ENCODE measurements around the gene DNAJC5G.

The DNAJC5G gene

DNA sequence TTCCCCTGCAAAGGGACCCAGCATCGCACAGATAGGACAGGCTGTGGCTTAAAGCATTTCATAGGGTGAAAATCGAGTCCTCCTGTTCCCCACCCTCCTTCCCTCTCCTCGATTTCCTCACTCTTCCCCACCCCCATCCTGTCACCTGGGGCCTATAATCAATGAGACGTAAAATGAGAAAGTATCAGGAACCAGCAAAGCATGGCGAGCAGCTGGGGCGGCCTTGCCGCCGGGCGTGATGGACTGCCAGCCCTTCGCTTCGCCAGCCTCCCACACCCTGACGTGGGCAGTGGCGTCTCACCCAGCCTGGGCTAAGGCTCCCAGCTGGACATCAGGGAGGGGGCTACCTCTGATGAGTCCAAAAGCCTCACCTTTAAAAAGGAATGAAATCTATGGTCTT, 23.5 kb upstream of the DNAJC5G start:
- no peak overlapping the region for H2BK12ac ChIP-seq (ENCODE audit: low read length)
- H2BK120ac ChIP-seq (ENCODE audit: low read depth, low read length) = no peak overlapping the region
- no peak overlapping the region for H2BK5ac ChIP-seq (ENCODE audit: low read length)
- H3K27me3 ChIP-seq (ENCODE audit: control insufficient read depth in 3 of 3, insufficient read depth in 3 of 3, low read depth in 1 of 3, low read length in 3 of 3) = peaks cover 0 to 50% (median 5%) of the 10 kb centered on the region in 3 experiments
- H3K27ac ChIP-seq (replicated peaks; ENCODE audit: low read length) = no peak overlapping the region
- no peak overlapping the region for H2BK15ac ChIP-seq (ENCODE audit: low read length)
- no peak overlapping the region for H2AFZ ChIP-seq (ENCODE audit: low read length)
- H4K8ac ChIP-seq (ENCODE audit: low read depth, low read length) = no peak overlapping the region
- no CpG with 5 or more reads among the region's 13 CpGs for WGBS, 2 donors (ENCODE audit: extremely low coverage in 2 of 2, insufficient read length in 2 of 2, insufficient replicate concordance in 1 of 2)
- H3K36me3 ChIP-seq (replicated peaks in 1 of 2; ENCODE audit: control insufficient read depth in 2 of 2, insufficient read depth in 2 of 2, low read length in 2 of 2) = no peaks in the 10 kb centered on the region
- no peak overlapping the region for H2AK5ac ChIP-seq (ENCODE audit: low read depth, low read length)
- H3K18ac ChIP-seq (ENCODE audit: low read length) = no peak overlapping the region
- no peak overlapping the region for H3K9ac ChIP-seq (ENCODE audit: low read depth, low read length, poor library complexity)
- DNase-seq (ENCODE audit: low spot score) = no peak
- peaks cover 8 to 10% of the 10 kb centered on the region in 2 donors for H3K4me1 ChIP-seq (ENCODE audit: control insufficient read depth in 2 of 2, insufficient read depth in 1 of 2, low read depth in 1 of 2, low read length in 2 of 2)
- H3K4ac ChIP-seq (ENCODE audit: low read length) = no peak overlapping the region
- H3K23ac ChIP-seq (ENCODE audit: low read depth, low read length, poor library complexity) = no peak overlapping the region
- H4K91ac ChIP-seq (ENCODE audit: low read depth, low read length, poor library complexity) = no peak overlapping the region
- H3K4me3 ChIP-seq (ENCODE audit: low read length in 2 of 2) = no peak overlapping the region
- no peak overlapping the region for H3K4me2 ChIP-seq (ENCODE audit: insufficient read depth, low read length, poor library complexity, severe bottlenecking)
- no peak overlapping the region for H3K14ac ChIP-seq (ENCODE audit: low read length)
- H3K9me3 ChIP-seq (replicated peaks in 1 of 2; ENCODE audit: control insufficient read depth in 2 of 2, insufficient read depth in 1 of 2, low read depth in 1 of 2, low read length in 2 of 2) = no peaks in the 10 kb centered on the region
- no peaks in the 10 kb centered on the region for H3K79me1 ChIP-seq (ENCODE audit: low read depth, low read length)

DNA sequence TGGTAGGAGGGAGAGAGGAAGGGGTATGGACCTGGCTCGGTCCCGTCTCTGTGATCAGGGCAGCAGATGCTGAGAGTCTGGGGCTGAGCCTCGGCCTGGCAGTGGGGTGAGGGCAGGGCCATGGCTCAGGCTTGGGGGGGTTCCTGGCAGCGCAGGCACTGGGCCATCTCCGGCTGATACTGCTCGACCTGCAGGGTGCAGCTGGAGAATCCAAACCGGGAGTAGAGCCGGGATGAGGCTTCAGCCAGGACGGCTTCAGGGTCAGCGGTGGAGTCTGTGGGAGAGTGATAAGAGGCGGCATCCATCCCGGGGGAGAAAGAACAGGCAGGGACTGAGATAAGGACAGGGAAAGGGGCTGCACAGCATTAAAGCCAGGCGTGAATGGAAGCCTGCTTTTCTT, 20.0 kb upstream of the DNAJC5G start:
- H3K18ac ChIP-seq (ENCODE audit: low read length) = no peak overlapping the region
- H3K27ac ChIP-seq (replicated peaks; ENCODE audit: low read length) = no peak overlapping the region
- H3K4me1 ChIP-seq (ENCODE audit: control insufficient read depth in 2 of 2, insufficient read depth in 1 of 2, low read depth in 1 of 2, low read length in 2 of 2) = peaks cover 8 to 10% of the 10 kb centered on the region in 2 donors
- H3K36me3 ChIP-seq (replicated peaks in 1 of 2; ENCODE audit: control insufficient read depth in 2 of 2, insufficient read depth in 2 of 2, low read length in 2 of 2) = no peaks in the 10 kb centered on the region
- H3K14ac ChIP-seq (ENCODE audit: low read length) = peak overlapping the region; percentile 63
- H2AFZ ChIP-seq (ENCODE audit: low read length) = peak overlapping the region; percentile 21
- WGBS, 2 donors (ENCODE audit: extremely low coverage in 2 of 2, insufficient read length in 2 of 2, insufficient replicate concordance in 1 of 2) = no CpG with 5 or more reads among the region's 13 CpGs
- peaks cover 0 to 82% (median 12%) of the 10 kb centered on the region in 3 experiments for H3K27me3 ChIP-seq (ENCODE audit: control insufficient read depth in 3 of 3, insufficient read depth in 3 of 3, low read depth in 1 of 3, low read length in 3 of 3)
- H3K4me3 ChIP-seq (ENCODE audit: low read length in 2 of 2) = no peak overlapping the region
- no peak overlapping the region for H3K4ac ChIP-seq (ENCODE audit: low read length)
- no peak for DNase-seq (ENCODE audit: low spot score)
- no peaks in the 10 kb centered on the region for H3K9me3 ChIP-seq (replicated peaks in 1 of 2; ENCODE audit: control insufficient read depth in 2 of 2, insufficient read depth in 1 of 2, low read depth in 1 of 2, low read length in 2 of 2)
- no peak overlapping the region for H3K4me2 ChIP-seq (ENCODE audit: insufficient read depth, low read length, poor library complexity, severe bottlenecking)
- H2BK5ac ChIP-seq (ENCODE audit: low read length) = no peak overlapping the region
- H2BK15ac ChIP-seq (ENCODE audit: low read length) = no peak overlapping the region
- H2BK120ac ChIP-seq (ENCODE audit: low read depth, low read length) = no peak overlapping the region
- H3K9ac ChIP-seq (ENCODE audit: low read depth, low read length, poor library complexity) = peak overlapping the region; percentile 38
- H4K8ac ChIP-seq (ENCODE audit: low read depth, low read length) = no peak overlapping the region
- peak overlapping the region; percentile 44 for H2AK5ac ChIP-seq (ENCODE audit: low read depth, low read length)
- H3K79me1 ChIP-seq (ENCODE audit: low read depth, low read length) = no peaks in the 10 kb centered on the region
- peak overlapping the region; percentile 64 for H4K91ac ChIP-seq (ENCODE audit: low read depth, low read length, poor library complexity)
- no peak overlapping the region for H2BK12ac ChIP-seq (ENCODE audit: low read length)
- H3K23ac ChIP-seq (ENCODE audit: low read depth, low read length, poor library complexity) = peak overlapping the region; percentile 27

DNA sequence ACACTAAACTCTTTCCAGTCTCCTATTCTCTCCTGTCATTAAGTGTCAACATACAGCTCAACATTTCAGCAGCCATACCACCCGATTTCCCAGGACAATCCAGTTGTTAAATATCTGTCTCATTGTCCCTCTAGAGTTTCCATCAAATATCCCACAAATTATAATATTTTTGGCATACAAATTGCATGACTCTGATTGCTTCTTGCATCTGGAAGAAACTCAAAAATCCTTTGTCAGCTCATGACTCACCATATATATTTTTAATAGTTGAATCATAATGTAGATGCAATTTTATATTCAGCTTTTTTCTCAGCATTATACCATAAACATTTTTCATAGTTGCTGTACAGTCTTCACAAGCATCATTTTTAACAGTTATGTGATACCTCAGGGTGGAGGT, 19.6 kb upstream of the DNAJC5G start:
- Histone ChIP-seq H3K4ac (ENCODE audit: low read length) (no peak overlapping the region), H4K91ac (ENCODE audit: low read depth, low read length, poor library complexity) (no peak overlapping the region), H2BK15ac (ENCODE audit: low read length) (no peak overlapping the region), H3K27me3 (ENCODE audit: control insufficient read depth in 3 of 3, insufficient read depth in 3 of 3, low read depth in 1 of 3, low read length in 3 of 3) (peaks cover 0 to 82% (median 16%) of the 10 kb centered on the region in 3 experiments), H2AFZ (ENCODE audit: low read length) (no peak overlapping the region), H3K36me3 (replicated peaks in 1 of 2; ENCODE audit: control insufficient read depth in 2 of 2, insufficient read depth in 2 of 2, low read length in 2 of 2) (no peaks in the 10 kb centered on the region), H3K9ac (ENCODE audit: low read depth, low read length, poor library complexity) (no peak overlapping the region), H3K18ac (ENCODE audit: low read length) (no peak overlapping the region), H3K27ac (replicated peaks; ENCODE audit: low read length) (no peak overlapping the region), H3K14ac (ENCODE audit: low read length) (no peak overlapping the region), H2BK5ac (ENCODE audit: low read length) (no peak overlapping the region), H4K8ac (ENCODE audit: low read depth, low read length) (no peak overlapping the region), H3K4me3 (ENCODE audit: low read length in 2 of 2) (no peak overlapping the region), H2AK5ac (ENCODE audit: low read depth, low read length) (no peak overlapping the region), H2BK120ac (ENCODE audit: low read depth, low read length) (no peak overlapping the region), H2BK12ac (ENCODE audit: low read length) (no peak overlapping the region), H3K4me2 (ENCODE audit: insufficient read depth, low read length, poor library complexity, severe bottlenecking) (no peak overlapping the region), H3K23ac (ENCODE audit: low read depth, low read length, poor library complexity) (no peak overlapping the region), H3K9me3 (replicated peaks in 1 of 2; ENCODE audit: control insufficient read depth in 2 of 2, insufficient read depth in 1 of 2, low read depth in 1 of 2, low read length in 2 of 2) (no peaks in the 10 kb centered on the region), H3K79me1 (ENCODE audit: low read depth, low read length) (no peaks in the 10 kb centered on the region), H3K4me1 (ENCODE audit: control insufficient read depth in 2 of 2, insufficient read depth in 1 of 2, low read depth in 1 of 2, low read length in 2 of 2) (peaks cover 3 to 5% of the 10 kb centered on the region in 2 donors)
- WGBS, 2 donors (ENCODE audit: extremely low coverage in 2 of 2, insufficient read length in 2 of 2, insufficient replicate concordance in 1 of 2) = no CpG with 5 or more reads among the region's 1 CpG
- no peak for DNase-seq (ENCODE audit: low spot score)

DNA sequence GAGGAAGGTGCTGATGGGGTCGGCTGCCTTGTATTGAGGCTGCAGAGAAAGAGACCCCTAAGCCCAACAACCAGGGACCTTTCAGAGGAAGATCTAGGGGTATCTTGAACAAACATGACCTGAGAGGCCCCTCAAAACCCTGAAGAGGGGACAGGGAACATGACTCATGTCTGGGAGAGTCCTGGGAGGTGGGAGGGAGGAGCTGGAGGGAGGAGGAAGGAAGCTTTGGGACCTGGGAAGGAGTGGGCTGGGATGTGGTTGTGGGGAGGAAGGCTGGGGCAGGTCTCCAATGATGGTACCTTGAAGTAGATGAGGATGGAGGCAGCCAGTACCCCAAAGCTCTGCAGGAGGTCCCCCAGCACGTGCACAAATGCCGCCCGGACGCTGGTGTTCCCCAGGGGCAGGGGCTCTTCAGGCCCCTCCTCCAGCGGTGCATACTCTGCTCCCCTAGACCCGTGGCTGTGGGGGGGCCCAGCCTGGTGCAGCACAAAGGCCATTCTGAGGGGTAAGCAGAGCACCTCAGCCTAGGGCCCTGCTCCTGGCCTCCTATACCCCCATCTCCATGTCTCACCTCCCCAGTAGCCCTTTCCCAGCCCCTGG, 18.3 kb upstream of the DNAJC5G start:
- Histone ChIP-seq H2AK5ac (ENCODE audit: low read depth, low read length) (peak overlapping the region; percentile 24), H3K36me3 (replicated peaks in 1 of 2; ENCODE audit: control insufficient read depth in 2 of 2, insufficient read depth in 2 of 2, low read length in 2 of 2) (no peaks in the 10 kb centered on the region), H3K14ac (ENCODE audit: low read length) (no peak overlapping the region), H3K79me1 (ENCODE audit: low read depth, low read length) (no peaks in the 10 kb centered on the region), H2AFZ (ENCODE audit: low read length) (no peak overlapping the region), H2BK5ac (ENCODE audit: low read length) (no peak overlapping the region), H3K4me1 (ENCODE audit: control insufficient read depth in 2 of 2, insufficient read depth in 1 of 2, low read depth in 1 of 2, low read length in 2 of 2) (peaks cover 2 to 4% of the 10 kb centered on the region in 2 donors), H2BK15ac (ENCODE audit: low read length) (no peak overlapping the region), H3K27me3 (ENCODE audit: control insufficient read depth in 3 of 3, insufficient read depth in 3 of 3, low read depth in 1 of 3, low read length in 3 of 3) (peaks cover 7 to 82% (median 24%) of the 10 kb centered on the region in 3 experiments), H3K27ac (replicated peaks; ENCODE audit: low read length) (no peak overlapping the region), H3K9ac (ENCODE audit: low read depth, low read length, poor library complexity) (no peak overlapping the region), H4K91ac (ENCODE audit: low read depth, low read length, poor library complexity) (no peak overlapping the region), H4K8ac (ENCODE audit: low read depth, low read length) (no peak overlapping the region), H3K9me3 (replicated peaks in 1 of 2; ENCODE audit: control insufficient read depth in 2 of 2, insufficient read depth in 1 of 2, low read depth in 1 of 2, low read length in 2 of 2) (no peaks in the 10 kb centered on the region), H3K4me3 (ENCODE audit: low read length in 2 of 2) (no peak overlapping the region), H2BK12ac (ENCODE audit: low read length) (no peak overlapping the region), H2BK120ac (ENCODE audit: low read depth, low read length) (no peak overlapping the region), H3K4me2 (ENCODE audit: insufficient read depth, low read length, poor library complexity, severe bottlenecking) (no peak overlapping the region), H3K4ac (ENCODE audit: low read length) (no peak overlapping the region), H3K23ac (ENCODE audit: low read depth, low read length, poor library complexity) (no peak overlapping the region), H3K18ac (ENCODE audit: low read length) (no peak overlapping the region)
- whole genome bisulfite sequencing, 2 donors (ENCODE audit: extremely low coverage in 2 of 2, insufficient read length in 2 of 2, insufficient replicate concordance in 1 of 2) = no CpG with 5 or more reads among the region's 7 CpGs
- DNase-seq (ENCODE audit: low spot score) = no peak
